CD4-positive, CD25-positive, alpha-beta regulatory T cell (primary cell): Measurements from ENCODE around the gene RPTOR. TPM values are rescaled to one million over a fixed set of nuclear protein-coding genes. Genes with fewer than 3 reads are reported as not detected.

ENCODE experiments used
- ATAC-seq, 2 donors: fragments of 150-1000 bp; cut with Tn5 transposase; one replicate each; pipeline ENCODE4 v1.10.0; 2021; ENCODE audit warnings: low read depth in 2 of 2, moderate number of reproducible peaks in 2 of 2, moderate library complexity in 1 of 2
- DNase-seq, 3 donors: peaks; one replicate each; pipeline versions ENCODE4 v3.0.0 to v3.0.0-alpha.2; 2012 to 2022; ENCODE audit warnings: mixed read lengths in 1 of 3
- H3K27ac ChIP-seq: one replicate; pipeline ENCODE4 v1.7.0; 2013; ENCODE audit warnings: mild to moderate bottlenecking, low read length; ENCODE audit not compliant: insufficient read depth, poor library complexity, severe bottlenecking
- H3K27me3 ChIP-seq: one replicate; pipeline ENCODE4 v1.7.0; 2013; ENCODE audit warnings: low read length; ENCODE audit not compliant: control insufficient read depth, insufficient read depth
- H3K36me3 ChIP-seq: one replicate; pipeline ENCODE4 v1.7.0; 2013; ENCODE audit warnings: mild to moderate bottlenecking, low read length, moderate library complexity; ENCODE audit not compliant: control insufficient read depth, insufficient read depth
- H3K4me1 ChIP-seq: 2 replicates; pipeline ENCODE4 v1.7.0; 2013; ENCODE audit warnings: mild to moderate bottlenecking, low read length; ENCODE audit not compliant: insufficient read depth, control insufficient read depth, poor library complexity, severe bottlenecking
- H3K4me3 ChIP-seq: one replicate; pipeline ENCODE4 v1.7.0; 2013; ENCODE audit warnings: low read depth, mild to moderate bottlenecking, low read length, moderate library complexity
- H3K9me3 ChIP-seq, 2 experiments: 1 replicate in 1 of 2; 2 replicates in 1 of 2; pipeline ENCODE4 v1.7.0; 2013; ENCODE audit warnings: low read length in 2 of 2, mild to moderate bottlenecking in 1 of 2, moderate library complexity in 1 of 2; ENCODE audit not compliant: control insufficient read depth in 2 of 2
- H3K27ac Mint-ChIP-seq, 3 donors: one replicate each; pipeline ENCODE4 v1.8.0; 2020 to 2022; ENCODE audit warnings: mild to moderate bottlenecking in 3 of 3, mixed read lengths in 3 of 3, moderate library complexity in 2 of 3
- H3K27me3 Mint-ChIP-seq: one replicate; pipeline ENCODE4 v1.8.0; 2022; ENCODE audit warnings: mild to moderate bottlenecking, mixed read lengths
- H3K36me3 Mint-ChIP-seq: one replicate; pipeline ENCODE4 v1.8.0; 2020; ENCODE audit warnings: mixed read lengths
- H3K4me1 Mint-ChIP-seq, 4 donors: one replicate each; pipeline ENCODE4 v1.8.0; 2020 to 2022; ENCODE audit warnings: mixed read lengths in 4 of 4, mild to moderate bottlenecking in 1 of 4
- H3K4me3 Mint-ChIP-seq, 4 donors: one replicate each; pipeline ENCODE4 v1.8.0; 2020 to 2022; ENCODE audit warnings: mild to moderate bottlenecking in 4 of 4, mixed read lengths in 4 of 4, moderate library complexity in 3 of 4
- H3K9me3 Mint-ChIP-seq, 7 donors: one replicate each; pipeline ENCODE4 v1.8.0; 2020 to 2022; ENCODE audit warnings: mixed read lengths in 7 of 7, mild to moderate bottlenecking in 3 of 7, moderate library complexity in 2 of 7
- polyA plus RNA-seq, 4 donors: library from polyadenylated mRNA; unstranded; fragments of 300-500 nt; fragmentation: Illumina TruSeq; gene quantifications; one replicate each; pipeline ENCODE4 v1.2.3, GENCODE V29; 2021
- total RNA-seq: library from RNA; stranded (reverse); gene quantifications from one replicate; pipeline ENCODE4 v1.2.3, GENCODE V29; 2022

Gene RPTOR
- total and polyA plus RNA-seq, 5 donors from 2014 or later, result 4.7 to 70.1 (median 8.2) TPM

DNA sequence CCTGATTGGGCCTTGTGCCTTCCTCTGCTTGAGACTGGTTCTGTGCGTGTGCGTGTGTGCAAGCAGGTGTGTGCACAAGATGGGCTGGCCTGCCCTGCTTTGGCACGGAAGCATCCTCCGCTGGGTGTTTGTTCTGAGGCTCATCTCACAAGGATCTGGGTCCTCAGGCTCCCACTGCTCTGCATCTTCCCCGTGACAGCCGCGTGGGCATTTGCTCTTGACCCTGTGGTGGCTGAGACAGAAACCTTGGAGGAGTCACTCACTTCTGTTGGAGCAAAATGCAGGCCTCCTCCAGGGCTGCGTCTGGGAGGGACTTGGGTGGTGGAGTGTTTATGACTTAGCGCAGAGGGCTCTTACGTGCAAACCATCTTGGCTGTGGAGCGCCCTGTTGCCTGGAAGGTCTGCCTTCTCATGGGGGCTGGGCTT is 119.2 kb downstream of the RPTOR start:
- no peaks in the 10 kb centered on the region for H3K27me3 ChIP-seq
- no peaks in the 10 kb centered on the region for H3K9me3 ChIP-seq
- peak in 2 of 3 donors; percentile 16 to 83 for DNase-seq
- H3K36me3 ChIP-seq, result no peaks in the 10 kb centered on the region
- peak overlapping the region; percentile 73 for H3K27ac ChIP-seq
- Mint-ChIP-seq H3K27me3 (no peaks in the 10 kb centered on the region), H3K4me3 (peak overlapping the region in 3 of 4 donors; percentile 66 to 75 (median 72)), H3K27ac (peak overlapping the region; percentile 88 to 97 (median 91)), H3K36me3 (peaks cover 1% of the 10 kb centered on the region), H3K4me1 (peaks cover 29 to 79% (median 64%) of the 10 kb centered on the region in 4 donors), H3K9me3 (no peaks in the 10 kb centered on the region)
- peak overlapping the region; percentile 52 for H3K4me3 ChIP-seq
- ATAC-seq, result peak; percentile 19 to 26
- H3K4me1 ChIP-seq, result peaks cover 61% of the 10 kb centered on the region

DNA sequence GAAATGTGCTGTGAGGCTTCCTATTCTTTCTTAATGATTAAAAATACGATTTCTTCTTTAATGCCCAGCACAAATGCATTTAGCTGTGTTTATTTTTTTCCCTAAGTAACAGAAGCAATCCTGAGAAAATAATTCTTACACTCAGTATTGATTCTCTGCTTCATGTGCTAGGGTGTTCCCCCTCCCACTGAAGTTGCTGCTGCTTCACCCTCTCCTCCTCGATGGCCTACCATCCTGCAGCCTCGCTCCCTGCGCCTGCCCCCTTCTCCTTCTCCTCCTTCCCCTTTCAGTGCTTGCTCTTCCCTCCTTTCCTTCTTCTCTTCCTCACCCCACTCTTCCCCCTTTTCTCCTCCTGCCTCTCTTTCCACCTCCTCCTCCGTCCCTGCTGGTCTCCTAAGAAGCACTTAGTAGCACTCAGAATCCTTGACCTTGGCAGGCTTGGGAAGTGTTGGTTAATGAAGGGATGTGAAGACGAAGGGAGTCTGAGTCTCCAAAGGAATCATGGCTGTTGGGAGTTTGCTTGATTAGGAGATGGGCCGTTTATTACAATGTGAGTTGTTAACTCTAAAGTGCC is 119.7 kb downstream of the RPTOR start:
- peak overlapping the region; percentile 73 for H3K27ac ChIP-seq
- H3K4me1 ChIP-seq, result peaks cover 63% of the 10 kb centered on the region

DNA sequence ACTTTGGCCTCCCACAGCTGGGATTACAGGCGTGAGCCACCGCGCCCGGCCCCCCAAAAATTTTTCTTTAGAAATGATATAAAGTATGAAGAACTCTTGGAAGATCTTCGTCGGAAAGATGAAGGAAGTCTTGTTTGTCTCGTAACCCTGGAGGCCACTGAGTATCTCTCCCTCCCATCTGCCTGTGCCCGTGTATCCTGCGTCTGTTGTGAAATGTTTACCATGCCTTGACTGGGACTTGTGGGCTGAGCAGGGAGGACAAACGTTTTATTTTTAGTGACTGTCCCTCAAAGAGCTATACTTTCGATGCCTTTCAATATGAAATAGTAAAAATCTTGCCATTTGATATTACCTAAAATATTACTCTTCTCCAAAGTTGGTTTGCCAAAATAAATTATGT is 121.2 kb downstream of the RPTOR start:
- peaks cover 63% of the 10 kb centered on the region for H3K4me1 ChIP-seq

More for the DNA sequence above, 119.7 kb downstream of the RPTOR start:
- Histone ChIP-seq H3K27me3 (no peaks in the 10 kb centered on the region), H3K36me3 (no peaks in the 10 kb centered on the region), H3K4me3 (peak overlapping the region; percentile 52), H3K9me3 (no peaks in the 10 kb centered on the region)
- peaks cover 29 to 77% (median 64%) of the 10 kb centered on the region in 4 donors for H3K4me1 Mint-ChIP-seq
- H3K36me3 Mint-ChIP-seq, result no peaks in the 10 kb centered on the region
- H3K4me3 Mint-ChIP-seq, result peak overlapping the region; percentile 45 to 90 (median 69)
- DNase-seq (no peak), ATAC-seq (no peak)
- no peaks in the 10 kb centered on the region for H3K27me3 Mint-ChIP-seq
- H3K9me3 Mint-ChIP-seq, result no peaks in the 10 kb centered on the region
- H3K27ac Mint-ChIP-seq, result peak overlapping the region; percentile 88 to 97 (median 91)

DNA sequence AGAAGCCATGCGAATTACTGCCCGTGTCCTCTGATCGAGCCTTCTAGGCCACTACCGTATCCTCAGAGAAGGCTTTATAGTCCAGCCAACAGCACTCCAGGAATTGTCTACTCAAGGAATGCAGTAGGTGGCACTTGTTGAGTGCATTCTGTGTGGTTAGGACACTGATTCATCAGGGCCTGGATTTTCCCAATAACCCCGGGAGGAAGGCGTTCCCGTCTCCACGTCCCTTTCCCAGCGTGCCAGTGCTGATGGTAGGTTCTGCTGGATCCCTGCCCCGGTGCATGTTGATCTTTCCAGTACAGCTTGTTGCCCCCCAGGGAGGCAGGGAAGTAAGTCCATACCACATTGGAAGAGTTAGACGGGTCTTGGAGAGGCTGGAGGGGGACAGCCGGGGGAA is 122.2 kb downstream of the RPTOR start:
- Mint-ChIP-seq H3K36me3 (peaks cover 12% of the 10 kb centered on the region), H3K27me3 (no peaks in the 10 kb centered on the region), H3K4me3 (peak overlapping the region; percentile 16 to 83 (median 60)), H3K9me3 (peaks cover 0 to 2% (median 0%) of the 10 kb centered on the region in 7 donors), H3K4me1 (peaks cover 29 to 89% (median 68%) of the 10 kb centered on the region in 4 donors), H3K27ac (peak overlapping the region; percentile 6 to 92 (median 88))
- H3K27me3 ChIP-seq, result no peaks in the 10 kb centered on the region
- H3K36me3 ChIP-seq, result no peaks in the 10 kb centered on the region
- H3K4me1 ChIP-seq, result peaks cover 63% of the 10 kb centered on the region
- H3K4me3 ChIP-seq, result no peak overlapping the region
- H3K9me3 ChIP-seq, result no peaks in the 10 kb centered on the region
- ATAC-seq, result no peak
- no peak for DNase-seq
- H3K27ac ChIP-seq, result no peak overlapping the region

More for the DNA sequence above, 121.2 kb downstream of the RPTOR start:
- no peaks in the 10 kb centered on the region for H3K9me3 ChIP-seq
- H3K4me3 ChIP-seq, result peak overlapping the region; percentile 14
- Mint-ChIP-seq H3K27ac (peak overlapping the region; percentile 88 to 97 (median 93)), H3K36me3 (peaks cover 4% of the 10 kb centered on the region), H3K4me1 (peaks cover 29 to 88% (median 71%) of the 10 kb centered on the region in 4 donors), H3K27me3 (no peaks in the 10 kb centered on the region), H3K9me3 (no peaks in the 10 kb centered on the region), H3K4me3 (peak overlapping the region; percentile 70 to 83 (median 71))
- ATAC-seq, result no peak
- H3K27ac ChIP-seq, result no peak overlapping the region
- H3K27me3 ChIP-seq, result no peaks in the 10 kb centered on the region
- DNase-seq, result peak in 1 of 3 donors; percentile 20
- no peaks in the 10 kb centered on the region for H3K36me3 ChIP-seq

DNA sequence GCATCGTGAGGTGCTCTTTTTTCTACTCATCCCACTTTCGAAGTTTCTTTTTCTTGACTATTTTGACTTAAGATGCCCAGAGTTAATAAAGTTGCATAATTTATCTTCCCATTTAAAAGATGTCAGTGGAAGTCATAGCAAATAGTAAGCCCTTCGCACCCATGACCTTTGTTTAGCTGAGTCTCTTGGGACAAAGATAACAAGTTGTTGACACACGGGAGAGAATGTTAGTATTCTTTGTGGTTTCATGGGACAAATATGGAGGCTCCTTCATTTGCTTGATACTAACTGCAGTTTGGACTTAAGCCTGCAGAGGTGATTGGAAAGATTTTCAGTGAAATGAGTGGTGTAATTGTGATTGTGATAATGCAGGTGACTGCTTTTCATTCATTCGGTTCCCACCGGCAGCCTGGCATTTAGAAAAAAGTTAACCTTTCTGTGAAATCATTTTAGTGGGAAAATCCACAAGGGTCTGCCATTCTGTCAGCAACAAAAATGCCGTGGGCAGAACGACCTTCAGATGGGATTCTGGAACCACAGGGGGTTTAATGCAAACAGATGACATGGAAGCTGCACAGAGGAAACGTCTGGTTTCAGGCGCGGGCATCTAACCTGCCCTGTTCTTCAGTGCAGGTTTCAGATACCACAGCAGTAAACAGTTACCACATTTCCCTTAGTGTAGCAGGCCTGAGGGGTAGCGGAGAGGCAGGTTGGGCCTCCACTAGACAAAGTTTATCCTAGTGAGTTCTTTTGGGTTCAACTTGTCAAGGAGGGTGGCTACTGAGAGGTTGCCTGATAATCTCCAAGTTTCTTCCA is 123.0 kb downstream of the RPTOR start:
- Histone ChIP-seq H3K27me3 (no peaks in the 10 kb centered on the region), H3K36me3 (no peaks in the 10 kb centered on the region), H3K9me3 (no peaks in the 10 kb centered on the region), H3K4me1 (peaks cover 63% of the 10 kb centered on the region), H3K27ac (no peak overlapping the region), H3K4me3 (peak overlapping the region; percentile 37)
- Mint-ChIP-seq H3K36me3 (peaks cover 12% of the 10 kb centered on the region), H3K9me3 (peaks cover 0 to 2% (median 0%) of the 10 kb centered on the region in 7 donors), H3K27me3 (no peaks in the 10 kb centered on the region), H3K27ac (peak overlapping the region; percentile 70 to 92 (median 88)), H3K4me3 (peak overlapping the region; percentile 56 to 83 (median 72)), H3K4me1 (peaks cover 29 to 82% (median 62%) of the 10 kb centered on the region in 4 donors)
- DNase-seq, result peak in 2 of 3 donors; percentile 32 to 77
- ATAC-seq, result peak; percentile 38

DNA sequence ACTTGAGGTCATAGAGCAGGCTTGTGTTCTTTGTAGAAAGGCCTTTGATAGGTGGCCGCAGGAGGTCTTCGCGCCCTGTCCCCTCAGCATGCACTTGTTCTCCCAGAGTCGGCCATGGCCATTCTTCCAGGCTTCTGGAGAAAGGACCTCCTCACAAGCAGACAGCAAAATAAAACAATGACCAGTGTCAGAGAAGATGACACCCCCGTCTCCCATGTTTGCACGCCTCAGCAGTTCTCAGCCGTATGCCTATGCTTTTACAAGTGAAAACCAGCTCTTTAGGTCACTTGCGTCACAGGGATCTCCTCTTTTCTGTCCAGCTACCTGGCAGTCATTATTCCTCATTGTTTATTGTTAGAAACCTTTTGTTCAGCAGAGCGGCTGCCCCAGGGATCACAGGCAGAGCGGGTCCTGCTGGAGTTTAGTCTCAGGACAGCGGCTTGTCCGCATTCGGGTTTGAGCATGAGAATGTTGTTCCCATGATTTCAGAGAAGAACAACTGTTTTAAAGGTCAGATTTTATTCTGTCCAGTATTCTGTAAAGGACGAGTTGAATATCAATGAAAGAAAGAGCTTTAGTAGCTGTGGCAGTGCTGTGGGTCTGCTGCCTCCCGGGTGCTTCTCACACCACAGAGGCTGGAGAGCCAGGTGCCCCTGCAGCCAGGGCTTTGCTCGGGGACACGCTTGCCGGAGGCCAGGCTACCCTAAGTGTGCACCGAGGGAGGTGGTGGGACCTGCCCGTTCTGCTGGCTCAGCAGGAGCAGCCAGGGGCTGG is 123.9 kb downstream of the RPTOR start:
- no peaks in the 10 kb centered on the region for H3K27me3 ChIP-seq
- peak overlapping the region; percentile 56 to 83 (median 72) for H3K4me3 Mint-ChIP-seq
- no peaks in the 10 kb centered on the region for H3K9me3 ChIP-seq
- peak overlapping the region; percentile 37 for H3K4me3 ChIP-seq
- peaks cover 0 to 2% (median 0%) of the 10 kb centered on the region in 7 donors for H3K9me3 Mint-ChIP-seq
- H3K4me1 ChIP-seq, result peaks cover 61% of the 10 kb centered on the region
- H3K36me3 ChIP-seq, result no peaks in the 10 kb centered on the region
- no peaks in the 10 kb centered on the region for H3K27me3 Mint-ChIP-seq
- no peak for DNase-seq
- peaks cover 32 to 82% (median 60%) of the 10 kb centered on the region in 4 donors for H3K4me1 Mint-ChIP-seq
- ATAC-seq, result no peak
- peaks cover 14% of the 10 kb centered on the region for H3K36me3 Mint-ChIP-seq
- H3K27ac Mint-ChIP-seq, result peak overlapping the region; percentile 70 to 88 (median 88)
- H3K27ac ChIP-seq, result no peak overlapping the region
